ENCODE results near the gene MIA2.

GRCh38 chr14:39186941-39187525, 46.7 kb upstream of the MIA2 start:
- TF ChIP-seq CTCF (conservative IDR thresholded peaks at IDR 0.05 in 1 of 2, IDR thresholded peaks at IDR 0.05 in 1 of 2; ENCODE audit: extremely low read depth in 1 of 2, insufficient read depth in 1 of 2, low read depth in 1 of 2, low read length in 2 of 2) (no peak), EZH2 (IDR thresholded peaks at IDR 0.05; ENCODE audit: borderline replicate concordance, low read length) (no peak)
